GM12878 (cell line): ENCODE data around the gene C1orf174. TPM values are rescaled to one million over a fixed set of nuclear protein-coding genes. Genes with fewer than 3 reads are reported as not detected.

Experiments
- ATAC-seq: fragments of 200-7000 bp; cut with Tn5 transposase; 3 replicates; pipeline ENCODE4 v1.9.1; 2020; ENCODE audit warnings: mild to moderate bottlenecking, moderate library complexity
- BruUV-seq: library from RNA; stranded (reverse); fragments of 400-500 nt; replicated peaks from 2 replicates; lab custom pipeline; 2021; lab: Mats Ljungman, UMichigan
- CTCF ChIA-PET: fragments of 300-600 bp; sonication (Branson Sonifier 250); formaldehyde crosslinking; extraction: SDS; loops from one replicate; lab custom pipeline; 2021; ENCODE audit warnings: inconsistent platforms; lab: Yijun Ruan, JAX
- POLR2A ChIA-PET: fragments of 350-600 bp; formaldehyde crosslinking; extraction: SDS; loops from one replicate; lab custom pipeline; 2021; ENCODE audit warnings: inconsistent platforms; lab: Charles Lee
- RAD21 ChIA-PET: fragments of 300-600 bp; sonication (Branson Sonifier 250); formaldehyde crosslinking; loops from one replicate; lab custom pipeline; 2023; ENCODE audit warnings: antibody characterized with exemption; ENCODE audit not compliant: unreplicated experiment; lab: Charles Lee
- SMC1A ChIA-PET: fragments of 300-600 bp; sonication (Branson Sonifier 250); formaldehyde crosslinking; loops from one replicate; lab custom pipeline; 2023; ENCODE audit not compliant: unreplicated experiment, uncharacterized antibody; lab: Charles Lee
- DNase-seq: peaks from one replicate; pipeline ENCODE4 v3.0.0-alpha.2; 2011; ENCODE audit warnings: low read depth, low spot score
- FAIRE-seq: peaks from 3 replicates; lab custom pipeline; 2011; peaks lifted over from hg19 to GRCh38; lab: Jason Lieb, UNC
- H2AFZ ChIP-seq: 2 replicates; pipeline ENCODE4 v1.6.0; 2011; ENCODE audit warnings: low read depth, low read length, control low read depth; ENCODE audit not compliant: control insufficient read depth
- H3K27ac ChIP-seq: 2 replicates; pipeline ENCODE4 v1.5.1; 2011; ENCODE audit warnings: control low read depth; ENCODE audit not compliant: control insufficient read depth, insufficient read depth
- H3K27me3 ChIP-seq, 2 experiments: replicated peaks in 1 of 2; 2 replicates each; pipeline versions ENCODE4 v1.6.0 to v1.6.1; 2011; ENCODE audit warnings: low read length in 1 of 2; ENCODE audit not compliant: control insufficient read depth in 2 of 2, insufficient read depth in 2 of 2
- H3K36me3 ChIP-seq, 2 experiments: 2 replicates each; pipeline ENCODE4 v1.5.1; 2011; ENCODE audit warnings: low read length in 1 of 2; ENCODE audit not compliant: control insufficient read depth in 2 of 2, insufficient read depth in 2 of 2
- H3K4me1 ChIP-seq: 2 replicates; pipeline ENCODE4 v1.6.1; 2011; ENCODE audit warnings: mild to moderate bottlenecking, low read length, moderate library complexity, mixed read lengths; ENCODE audit not compliant: control insufficient read depth, insufficient read depth
- H3K4me2 ChIP-seq: 2 replicates; pipeline ENCODE4 v1.6.0; 2011; ENCODE audit warnings: control low read depth; ENCODE audit not compliant: control insufficient read depth, insufficient read depth
- H3K4me3 ChIP-seq: fragments of 200-600 bp; sonication (generic); 2 replicates; pipeline ENCODE4 v1.5.1; 2016
- H3K79me2 ChIP-seq: 2 replicates; pipeline ENCODE4 v1.6.0; 2011; ENCODE audit warnings: low read length; ENCODE audit not compliant: control insufficient read depth, insufficient read depth
- H3K9ac ChIP-seq: 2 replicates; pipeline ENCODE4 v1.8.0; 2011; ENCODE audit warnings: low read length, control low read depth, mixed read lengths; ENCODE audit not compliant: control insufficient read depth, insufficient read depth
- H3K9me3 ChIP-seq: replicated peaks from 3 replicates; pipeline ENCODE4 v1.5.1; 2011; ENCODE audit warnings: mild to moderate bottlenecking, low read length; ENCODE audit not compliant: control insufficient read depth, insufficient read depth
- H4K20me1 ChIP-seq: 2 replicates; pipeline ENCODE4 v1.6.0; 2011; ENCODE audit not compliant: control insufficient read depth, insufficient read depth
- ATF7 ChIP-seq: fragments of 450-650 bp; IDR thresholded peaks from 2 replicates; pipeline ENCODE4 v1.6.1; 2016; ENCODE audit warnings: low read depth, mild to moderate bottlenecking
- CEBPB ChIP-seq, 2 experiments: fragments of 150-350 bp in 1 of 2; IDR thresholded peaks; 2 replicates each; pipeline ENCODE4 v1.6.1; 2012 to 2014; ENCODE audit warnings: low read depth in 2 of 2, low read length in 2 of 2, borderline replicate concordance in 1 of 2, inconsistent platforms in 1 of 2
- EED ChIP-seq: sonication (generic); IDR thresholded peaks from 2 replicates; pipeline ENCODE4 v1.6.1; 2016; ENCODE audit warnings: antibody characterized with exemption, low read depth
- FOS ChIP-seq: IDR thresholded peaks from 3 replicates; pipeline ENCODE4 v1.6.1; 2011; ENCODE audit warnings: borderline replicate concordance; ENCODE audit not compliant: insufficient read length; ENCODE audit errors: extremely low read depth
- HDGF ChIP-seq: fragments of 450-650 bp; IDR thresholded peaks from 2 replicates; pipeline ENCODE4 v1.6.1; 2016; ENCODE audit warnings: antibody characterized with exemption
- MEF2B ChIP-seq: fragments of 450-650 bp; IDR thresholded peaks from 2 replicates; pipeline ENCODE4 v1.6.1; 2018; ENCODE audit warnings: mild to moderate bottlenecking, moderate library complexity; ENCODE audit not compliant: partially characterized antibody, poor library complexity, severe bottlenecking
- NFYA ChIP-seq: IDR thresholded peaks from 2 replicates; pipeline ENCODE4 v1.6.1; 2011; ENCODE audit warnings: low read depth, mild to moderate bottlenecking, low read length, improper control_type of control experiment, borderline replicate concordance
- RELA ChIP-seq: fragments of 450-650 bp; IDR thresholded peaks from 2 replicates; pipeline ENCODE4 v1.8.0; 2014; ENCODE audit warnings: borderline replicate concordance; ENCODE audit not compliant: partially characterized antibody
- SREBF2 ChIP-seq: IDR thresholded peaks from 2 replicates; pipeline ENCODE4 v1.6.1; 2012; ENCODE audit warnings: mild to moderate bottlenecking, low read length
- STAT3 ChIP-seq: IDR thresholded peaks from 2 replicates; pipeline ENCODE4 v1.6.1; 2011; ENCODE audit warnings: low read depth, low read length, improper control_type of control experiment
- WGBS: methylation state at CpG from one replicate; pipeline ENCODE4 v1.1.6; 2016; ENCODE audit warnings: low lambda C conversion rate; ENCODE audit not compliant: insufficient replicate concordance, insufficient coverage; ENCODE audit errors: missing lambda C conversion rate; 5-methylcytosine and 5-hydroxymethylcytosine counted together
- in situ Hi-C: fragments of 300-500 bp; cut with MboI; formaldehyde crosslinking; loops from 9 replicates; pipeline ENCODE4 v1.14.3; 2018; ENCODE audit warnings: mixed read lengths
- intact Hi-C: fragments of 100-400 bp; cut with micrococcal nuclease; formaldehyde crosslinking; loops from one replicate; pipeline ENCODE4 v1.14.2; 2022; ENCODE audit not compliant: unreplicated experiment
- polyA plus RNA-seq, 11 experiments: library from polyadenylated mRNA; depleted of rRNA in 4 of 11; unstranded in 6 of 11; stranded (reverse) in 5 of 11; fragments of >200 nt; fragmentation: Nextera tagmentation in 4 of 11; fragmentation: Illumina TruSeq in 1 of 11; extraction: Ambion mirVana in 4 of 11; extraction: Trizol in 1 of 11; gene quantifications; 1 replicate in 1 of 11; 2 replicates in 10 of 11; pipeline versions ENCODE4 v1.2.1 to v1.2.3, GENCODE V29; 2011 to 2016; ENCODE audit warnings: inconsistent platforms in 2 of 11, missing spikeins in 2 of 11, low read depth in 1 of 11
- total RNA-seq, 4 experiments: library from RNA; depleted of rRNA in 3 of 4; stranded (reverse); fragments of >200 nt in 3 of 4; fragmentation: Illumina TruSeq in 1 of 4; extraction: Trizol in 1 of 4; gene quantifications; 2 replicates each; pipeline versions ENCODE4 v1.2.1 to v1.2.3, GENCODE V29; 2013 to 2021
- TF ChIP-seq, protein P1 (sequence below): fragments of 150-350 bp; IDR thresholded peaks from 2 replicates; pipeline ENCODE4 v1.6.1; 2016; ENCODE audit warnings: low read depth, low read length
- TF ChIP-seq, protein P2 (sequence below): fragments of 450-650 bp; IDR thresholded peaks from 2 replicates; pipeline ENCODE4 v1.6.1; 2017; ENCODE audit warnings: mild to moderate bottlenecking, moderate library complexity
- TF ChIP-seq, protein P3 (sequence below): fragments of 450-650 bp; formaldehyde crosslinking; IDR thresholded peaks from 2 replicates; pipeline ENCODE4 v1.4.0; 2022; ENCODE audit warnings: mild to moderate bottlenecking, moderate library complexity

C1orf174 gene
- total and polyA plus RNA-seq, 10 of the 15 experiments (the other 5 are each of a cell fraction or from before 2014, with no cell fraction given) = 17.5 to 35.4 (median 25.1) TPM

DNA sequence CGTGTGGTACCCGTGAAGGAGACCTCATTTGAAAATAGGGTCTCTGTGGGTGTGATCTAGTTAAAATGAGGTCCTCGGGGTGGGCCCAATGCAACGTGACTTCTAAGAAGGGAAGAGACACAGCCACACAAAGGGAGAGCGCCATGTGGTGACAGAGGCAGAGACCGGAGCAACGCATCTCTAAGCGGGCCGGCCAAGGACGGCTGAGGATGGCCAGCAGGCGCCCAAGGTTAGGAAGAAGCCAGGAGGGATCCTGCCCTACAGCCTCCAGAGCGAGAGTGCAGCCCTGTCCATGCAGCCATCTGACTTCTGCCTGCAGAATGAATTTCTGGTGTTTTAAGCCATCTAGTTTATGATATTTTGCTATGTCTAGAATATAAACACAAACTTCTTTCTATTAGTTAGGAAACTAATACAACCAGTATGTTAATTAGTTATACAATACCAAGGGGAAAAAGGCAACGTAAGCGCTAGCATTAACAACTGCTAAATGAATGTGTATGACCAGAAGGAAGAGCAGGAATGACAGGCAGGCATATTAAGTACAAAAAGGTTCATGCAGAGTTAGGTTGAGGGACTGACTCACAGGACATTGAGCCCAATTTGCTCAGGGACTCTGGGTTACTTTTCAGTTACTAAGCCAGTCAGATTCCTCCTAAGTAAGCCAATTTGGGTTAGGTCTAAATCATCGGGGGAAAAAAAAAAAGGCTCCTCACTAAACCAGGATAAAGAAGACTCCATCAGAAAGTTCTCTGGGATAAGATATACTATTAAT lies 47.2 kb downstream of the C1orf174 start:
- peaks cover 15% of the 10 kb centered on the region for H3K79me2 ChIP-seq
- in situ Hi-C loops (no loop called here), intact Hi-C loops (no loop called here)
- DNase-seq (no peak), FAIRE-seq (no peak), ATAC-seq (no peak)
- POLR2A ChIA-PET = no interaction called here
- peaks cover 3% of the 10 kb centered on the region; the same call in 1 of the 2 replicates for H3K4me1 ChIP-seq
- TF ChIP-seq, protein P1, sequence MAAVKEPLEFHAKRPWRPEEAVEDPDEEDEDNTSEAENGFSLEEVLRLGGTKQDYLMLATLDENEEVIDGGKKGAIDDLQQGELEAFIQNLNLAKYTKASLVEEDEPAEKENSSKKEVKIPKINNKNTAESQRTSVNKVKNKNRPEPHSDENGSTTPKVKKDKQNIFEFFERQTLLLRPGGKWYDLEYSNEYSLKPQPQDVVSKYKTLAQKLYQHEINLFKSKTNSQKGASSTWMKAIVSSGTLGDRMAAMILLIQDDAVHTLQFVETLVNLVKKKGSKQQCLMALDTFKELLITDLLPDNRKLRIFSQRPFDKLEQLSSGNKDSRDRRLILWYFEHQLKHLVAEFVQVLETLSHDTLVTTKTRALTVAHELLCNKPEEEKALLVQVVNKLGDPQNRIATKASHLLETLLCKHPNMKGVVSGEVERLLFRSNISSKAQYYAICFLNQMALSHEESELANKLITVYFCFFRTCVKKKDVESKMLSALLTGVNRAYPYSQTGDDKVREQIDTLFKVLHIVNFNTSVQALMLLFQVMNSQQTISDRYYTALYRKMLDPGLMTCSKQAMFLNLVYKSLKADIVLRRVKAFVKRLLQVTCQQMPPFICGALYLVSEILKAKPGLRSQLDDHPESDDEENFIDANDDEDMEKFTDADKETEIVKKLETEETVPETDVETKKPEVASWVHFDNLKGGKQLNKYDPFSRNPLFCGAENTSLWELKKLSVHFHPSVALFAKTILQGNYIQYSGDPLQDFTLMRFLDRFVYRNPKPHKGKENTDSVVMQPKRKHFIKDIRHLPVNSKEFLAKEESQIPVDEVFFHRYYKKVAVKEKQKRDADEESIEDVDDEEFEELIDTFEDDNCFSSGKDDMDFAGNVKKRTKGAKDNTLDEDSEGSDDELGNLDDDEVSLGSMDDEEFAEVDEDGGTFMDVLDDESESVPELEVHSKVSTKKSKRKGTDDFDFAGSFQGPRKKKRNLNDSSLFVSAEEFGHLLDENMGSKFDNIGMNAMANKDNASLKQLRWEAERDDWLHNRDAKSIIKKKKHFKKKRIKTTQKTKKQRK = no peak
- TF ChIP-seq, protein P2, sequence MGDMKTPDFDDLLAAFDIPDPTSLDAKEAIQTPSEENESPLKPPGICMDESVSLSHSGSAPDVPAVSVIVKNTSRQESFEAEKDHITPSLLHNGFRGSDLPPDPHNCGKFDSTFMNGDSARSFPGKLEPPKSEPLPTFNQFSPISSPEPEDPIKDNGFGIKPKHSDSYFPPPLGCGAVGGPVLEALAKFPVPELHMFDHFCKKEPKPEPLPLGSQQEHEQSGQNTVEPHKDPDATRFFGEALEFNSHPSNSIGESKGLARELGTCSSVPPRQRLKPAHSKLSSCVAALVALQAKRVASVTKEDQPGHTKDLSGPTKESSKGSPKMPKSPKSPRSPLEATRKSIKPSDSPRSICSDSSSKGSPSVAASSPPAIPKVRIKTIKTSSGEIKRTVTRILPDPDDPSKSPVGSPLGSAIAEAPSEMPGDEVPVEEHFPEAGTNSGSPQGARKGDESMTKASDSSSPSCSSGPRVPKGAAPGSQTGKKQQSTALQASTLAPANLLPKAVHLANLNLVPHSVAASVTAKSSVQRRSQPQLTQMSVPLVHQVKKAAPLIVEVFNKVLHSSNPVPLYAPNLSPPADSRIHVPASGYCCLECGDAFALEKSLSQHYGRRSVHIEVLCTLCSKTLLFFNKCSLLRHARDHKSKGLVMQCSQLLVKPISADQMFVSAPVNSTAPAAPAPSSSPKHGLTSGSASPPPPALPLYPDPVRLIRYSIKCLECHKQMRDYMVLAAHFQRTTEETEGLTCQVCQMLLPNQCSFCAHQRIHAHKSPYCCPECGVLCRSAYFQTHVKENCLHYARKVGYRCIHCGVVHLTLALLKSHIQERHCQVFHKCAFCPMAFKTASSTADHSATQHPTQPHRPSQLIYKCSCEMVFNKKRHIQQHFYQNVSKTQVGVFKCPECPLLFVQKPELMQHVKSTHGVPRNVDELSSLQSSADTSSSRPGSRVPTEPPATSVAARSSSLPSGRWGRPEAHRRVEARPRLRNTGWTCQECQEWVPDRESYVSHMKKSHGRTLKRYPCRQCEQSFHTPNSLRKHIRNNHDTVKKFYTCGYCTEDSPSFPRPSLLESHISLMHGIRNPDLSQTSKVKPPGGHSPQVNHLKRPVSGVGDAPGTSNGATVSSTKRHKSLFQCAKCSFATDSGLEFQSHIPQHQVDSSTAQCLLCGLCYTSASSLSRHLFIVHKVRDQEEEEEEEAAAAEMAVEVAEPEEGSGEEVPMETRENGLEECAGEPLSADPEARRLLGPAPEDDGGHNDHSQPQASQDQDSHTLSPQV = no peak
- TF ChIP-seq FOS (no peak), SREBF2 (no peak), MEF2B (no peak), RELA (no peak), ATF7 (no peak), NFYA (no peak), CEBPB (IDR thresholded peaks at IDR 0.05; ENCODE audit: borderline replicate concordance in 1 of 2, low read depth in 2 of 2, low read length in 2 of 2) (no peak), EED (no peak), STAT3 (no peak), HDGF (no peak)
- TF ChIP-seq, protein P3, sequence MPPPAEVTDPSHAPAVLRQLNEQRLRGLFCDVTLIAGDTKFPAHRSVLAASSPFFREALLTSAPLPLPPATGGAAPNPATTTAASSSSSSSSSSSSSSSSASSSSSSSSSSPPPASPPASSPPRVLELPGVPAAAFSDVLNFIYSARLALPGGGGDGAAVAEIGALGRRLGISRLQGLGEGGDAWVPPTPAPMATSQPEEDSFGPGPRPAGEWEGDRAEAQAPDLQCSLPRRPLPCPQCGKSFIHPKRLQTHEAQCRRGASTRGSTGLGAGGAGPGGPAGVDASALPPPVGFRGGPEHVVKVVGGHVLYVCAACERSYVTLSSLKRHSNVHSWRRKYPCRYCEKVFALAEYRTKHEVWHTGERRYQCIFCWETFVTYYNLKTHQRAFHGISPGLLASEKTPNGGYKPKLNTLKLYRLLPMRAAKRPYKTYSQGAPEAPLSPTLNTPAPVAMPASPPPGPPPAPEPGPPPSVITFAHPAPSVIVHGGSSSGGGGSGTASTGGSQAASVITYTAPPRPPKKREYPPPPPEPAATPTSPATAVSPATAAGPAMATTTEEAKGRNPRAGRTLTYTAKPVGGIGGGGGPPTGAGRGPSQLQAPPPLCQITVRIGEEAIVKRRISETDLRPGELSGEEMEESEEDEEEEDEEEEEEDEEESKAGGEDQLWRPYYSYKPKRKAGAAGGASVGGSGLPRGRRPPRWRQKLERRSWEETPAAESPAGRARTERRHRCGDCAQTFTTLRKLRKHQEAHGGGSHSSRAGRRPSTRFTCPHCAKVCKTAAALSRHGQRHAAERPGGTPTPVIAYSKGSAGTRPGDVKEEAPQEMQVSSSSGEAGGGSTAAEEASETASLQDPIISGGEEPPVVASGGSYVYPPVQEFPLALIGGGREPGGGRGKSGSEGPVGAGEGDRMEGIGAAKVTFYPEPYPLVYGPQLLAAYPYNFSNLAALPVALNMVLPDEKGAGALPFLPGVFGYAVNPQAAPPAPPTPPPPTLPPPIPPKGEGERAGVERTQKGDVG = no peak
- SMC1A ChIA-PET = no interaction called here
- no peak overlapping the region for H3K4me3 ChIP-seq
- H3K27me3 ChIP-seq = no peaks in the 10 kb centered on the region
- no peak overlapping the region for H3K27ac ChIP-seq
- no TSS peak for BruUV-seq
- CTCF ChIA-PET = no interaction called here
- H3K9ac ChIP-seq = no peak overlapping the region
- H4K20me1 ChIP-seq = no peaks in the 10 kb centered on the region
- H3K36me3 ChIP-seq = peaks cover 3 to 13% of the 10 kb centered on the region in 2 experiments
- no peaks in the 10 kb centered on the region for H3K9me3 ChIP-seq
- H3K4me2 ChIP-seq = no peak overlapping the region
- no peak overlapping the region for H2AFZ ChIP-seq
- WGBS = 81% methylated on average over 15 of the region's 15 CpGs
- RAD21 ChIA-PET = no interaction called here
